RWPE1 (cell line): Measurements from ENCODE around the gene COL9A3.

ENCODE experiments used
- CTCF ChIA-PET: fragments of 350-600 bp; sonication (Branson Sonifier 250); formaldehyde crosslinking; extraction: SDS; loops from one replicate; lab custom pipeline; 2021; lab: Yijun Ruan, JAX
- POLR2A ChIA-PET: fragments of 400-600 bp; formaldehyde crosslinking; extraction: SDS; loops from one replicate; lab custom pipeline; 2020; ENCODE audit warnings: antibody characterized with exemption; ENCODE audit not compliant: low non-redundant PET; lab: Yijun Ruan, JAX
- DNase-seq: peaks from one replicate; pipeline ENCODE4 v3.0.0; 2012; ENCODE audit warnings: low spot score
- H3K27ac ChIP-seq: fragments of 450-650 bp; 2 replicates; pipeline ENCODE4 v1.5.1; 2017
- CTCF ChIP-seq: fragments of 450-650 bp; conservative IDR thresholded peaks from 2 replicates; pipeline ENCODE4 v1.5.1; 2017; ENCODE audit warnings: low read depth, mild to moderate bottlenecking

Gene COL9A3

GRCh38 chr20:62811720-62812119, 5.1 kb upstream of the COL9A3 start:
- TF ChIP-seq CTCF = no peak
- CTCF ChIA-PET = interaction anchor here (0.6 to 1.5 kb wide), 3 partner anchors 11 to 103 kb away, joined by 3 read pairs; no protein-coding TSS in a partner anchor
- POLR2A ChIA-PET = interaction anchor here (0.6 kb wide), 1 partner anchor 1090 kb away, joined by 11 read pairs; no protein-coding TSS in a partner anchor
- H3K27ac ChIP-seq = peak overlapping the region; percentile 23
- DNase-seq = no peak

- peak overlapping the region; percentile 23 for H3K27ac ChIP-seq
- no peak for DNase-seq
- POLR2A ChIA-PET = interaction anchor here (0.6 kb wide), 1 partner anchor 1090 kb away, joined by 11 read pairs; no protein-coding TSS in a partner anchor
- no peak for TF ChIP-seq CTCF
- CTCF ChIA-PET = interaction anchor here (1.1 to 1.5 kb wide), 2 partner anchors 10 to 63 kb away, joined by 3 read pairs; no protein-coding TSS in a partner anchor
Observed at GRCh38 chr20:62812181-62812906, 4.5 kb upstream of the COL9A3 start.

- no peak for DNase-seq
- no peak for TF ChIP-seq CTCF
- CTCF ChIA-PET = interaction anchor here (1.1 kb wide), 1 partner anchor 63 kb away, joined by 3 read pairs; no protein-coding TSS in a partner anchor
- H3K27ac ChIP-seq = peak overlapping the region; percentile 23; the same call in 1 of the 2 replicates
- POLR2A ChIA-PET = no interaction called here
Observed at GRCh38 chr20:62812907-62813200, 4.0 kb upstream of the COL9A3 start.

- peak overlapping the region; percentile 47 for H3K27ac ChIP-seq
- ChIA-PET CTCF (no interaction called here), POLR2A (interaction anchor here (1.7 kb wide), 1 partner anchor 19 kb away, joined by 5 read pairs; no protein-coding TSS in a partner anchor)
- no peak for DNase-seq
- no peak for TF ChIP-seq CTCF
Observed at GRCh38 chr20:62813588-62813987, 3.3 kb upstream of the COL9A3 start.

GRCh38 chr20:62814060-62814708, 2.7 kb upstream of the COL9A3 start:
- POLR2A ChIA-PET = interaction anchor here (1.7 kb wide), 1 partner anchor 19 kb away, joined by 5 read pairs; no protein-coding TSS in a partner anchor
- CTCF ChIA-PET = interaction anchor here (0.6 to 2.4 kb wide), 4 partner anchors 23 to 477 kb away, joined by 3 to 9 read pairs (median 3); no protein-coding TSS in a partner anchor
- no peak for DNase-seq
- TF ChIP-seq CTCF = no peak
- peak overlapping the region; percentile 47 for H3K27ac ChIP-seq

- CTCF ChIA-PET = interaction anchor here (0.6 to 2.4 kb wide), 4 partner anchors 23 to 477 kb away, joined by 3 to 9 read pairs (median 3); no protein-coding TSS in a partner anchor
- H3K27ac ChIP-seq = peak overlapping the region; percentile 47
- TF ChIP-seq CTCF = no peak
- POLR2A ChIA-PET = interaction anchor here (1.7 kb wide), 1 partner anchor 20 kb away, joined by 5 read pairs; no protein-coding TSS in a partner anchor
- no peak for DNase-seq
Observed at GRCh38 chr20:62814709-62815065, 2.2 kb upstream of the COL9A3 start.
